Stimulated activated naive B cell treated with anti-CD40 and anti-IgM and Interleukin-4, amounts not matched to agents 10 μg/mL and 1 μg/mL and 100 μg/mL, for 72 hours (primary cell): Measurements from ENCODE around the gene ZNF438.
"Not testable (repeated sequence)": the region's sequence is repeated elsewhere in the genome, so short reads cannot be mapped to it uniquely, and the experiment has no call there.

Source experiments
- ATAC-seq, 2 donors: fragments of 150-1000 bp; cut with Tn5 transposase; replicated peaks; 2 replicates each; pipeline ENCODE4 v1.10.0; 2021; ENCODE audit warnings: moderate library complexity in 1 of 2
- DNase-seq: peaks from one replicate; pipeline ENCODE4 v3.0.0; 2021
- H3K27ac Mint-ChIP-seq: one replicate; pipeline ENCODE4 v1.8.0; 2022; ENCODE audit warnings: mild to moderate bottlenecking, mixed read lengths
- H3K27me3 Mint-ChIP-seq, 2 donors: one replicate each; pipeline ENCODE4 v1.8.0; 2022; ENCODE audit warnings: mixed read lengths in 2 of 2
- H3K36me3 Mint-ChIP-seq, 2 donors: one replicate each; pipeline ENCODE4 v1.8.0; 2022; ENCODE audit warnings: mixed read lengths in 2 of 2, mild to moderate bottlenecking in 1 of 2
- H3K4me1 Mint-ChIP-seq, 2 donors: one replicate each; pipeline ENCODE4 v1.8.0; 2022; ENCODE audit warnings: mixed read lengths in 2 of 2, mild to moderate bottlenecking in 1 of 2
- H3K4me3 Mint-ChIP-seq, 2 donors: one replicate each; pipeline ENCODE4 v1.8.0; 2022; ENCODE audit warnings: mild to moderate bottlenecking in 2 of 2, mixed read lengths in 2 of 2, moderate library complexity in 1 of 2
- H3K9me3 Mint-ChIP-seq, 2 donors: one replicate each; pipeline ENCODE4 v1.8.0; 2022; ENCODE audit warnings: mixed read lengths in 2 of 2, mild to moderate bottlenecking in 1 of 2

ZNF438 gene

GRCh38 chr10:30940256-30940655 lies 91.4 kb downstream of the ZNF438 start:
- H3K4me3 Mint-ChIP-seq: no peak overlapping the region
- H3K36me3 Mint-ChIP-seq: peaks cover 14 to 26% of the 10 kb centered on the region in 2 donors
- H3K27ac Mint-ChIP-seq: no peak overlapping the region
- H3K27me3 Mint-ChIP-seq: no peaks in the 10 kb centered on the region
- peaks cover 6 to 11% of the 10 kb centered on the region in 2 donors for H3K9me3 Mint-ChIP-seq
- no peak for DNase-seq
- no peak for ATAC-seq
- peaks cover 4 to 11% of the 10 kb centered on the region in 2 donors for H3K4me1 Mint-ChIP-seq

- ATAC-seq: no peak
- peaks cover 19 to 30% of the 10 kb centered on the region in 2 donors for H3K36me3 Mint-ChIP-seq
- DNase-seq: no peak
- H3K4me1 Mint-ChIP-seq: peaks cover 4 to 11% of the 10 kb centered on the region in 2 donors
- no peak overlapping the region for H3K4me3 Mint-ChIP-seq
- H3K27ac Mint-ChIP-seq: no peak overlapping the region
- H3K27me3 Mint-ChIP-seq: no peaks in the 10 kb centered on the region
- peaks cover 10 to 13% of the 10 kb centered on the region in 2 donors for H3K9me3 Mint-ChIP-seq
Measured at GRCh38 chr10:30939643-30940251, 91.9 kb downstream of the ZNF438 start.

GRCh38 chr10:30935078-30935477 lies 96.6 kb downstream of the ZNF438 start:
- no peak overlapping the region for H3K27ac Mint-ChIP-seq
- H3K9me3 Mint-ChIP-seq: peaks cover 10 to 13% of the 10 kb centered on the region in 2 donors
- H3K4me1 Mint-ChIP-seq: no peaks in the 10 kb centered on the region
- peaks cover 28 to 35% of the 10 kb centered on the region in 2 donors for H3K36me3 Mint-ChIP-seq
- H3K27me3 Mint-ChIP-seq: no peaks in the 10 kb centered on the region
- H3K4me3 Mint-ChIP-seq: no peak overlapping the region
- ATAC-seq: no peak
- no peak for DNase-seq

GRCh38 chr10:30931094-30931493 lies 100.6 kb downstream of the ZNF438 start:
- peaks cover 35 to 41% of the 10 kb centered on the region in 2 donors for H3K36me3 Mint-ChIP-seq
- H3K27me3 Mint-ChIP-seq: no peaks in the 10 kb centered on the region
- H3K27ac Mint-ChIP-seq: no peak overlapping the region
- H3K4me1 Mint-ChIP-seq: peaks cover 5 to 9% of the 10 kb centered on the region in 2 donors
- DNase-seq: no peak
- peaks cover 11 to 13% of the 10 kb centered on the region in 2 donors for H3K9me3 Mint-ChIP-seq
- ATAC-seq: no peak
- H3K4me3 Mint-ChIP-seq: no peak overlapping the region

GRCh38 chr10:30929901-30930520 lies 101.7 kb downstream of the ZNF438 start:
- peaks cover 5 to 9% of the 10 kb centered on the region in 2 donors for H3K4me1 Mint-ChIP-seq
- no peak overlapping the region for H3K4me3 Mint-ChIP-seq
- peaks cover under 1 to 7% of the 10 kb centered on the region in 2 donors for H3K9me3 Mint-ChIP-seq
- H3K27ac Mint-ChIP-seq: no peak overlapping the region
- ATAC-seq (no peak), DNase-seq (no peak)
- no peaks in the 10 kb centered on the region for H3K27me3 Mint-ChIP-seq
- peaks cover 34 to 39% of the 10 kb centered on the region in 2 donors for H3K36me3 Mint-ChIP-seq

- Mint-ChIP-seq H3K36me3 (peaks cover 35 to 42% of the 10 kb centered on the region in 2 donors), H3K27ac (peak overlapping the region; percentile 3), H3K4me3 (peak overlapping the region in 1 of 2 donors; percentile 41)
- ATAC-seq, H3K4me1 Mint-ChIP-seq, H3K9me3 Mint-ChIP-seq, H3K27me3 Mint-ChIP-seq, DNase-seq: not testable (repeated sequence)
Measured at GRCh38 chr10:30929311-30929729, 102.3 kb downstream of the ZNF438 start.

- Mint-ChIP-seq H3K36me3 (peaks cover 39 to 46% of the 10 kb centered on the region in 2 donors), H3K27me3 (no peaks in the 10 kb centered on the region), H3K27ac (peak overlapping the region; percentile 3), H3K4me3 (peak overlapping the region in 1 of 2 donors; percentile 41), H3K9me3 (peaks cover 7 to 12% of the 10 kb centered on the region in 2 donors), H3K4me1 (peaks cover 5 to 9% of the 10 kb centered on the region in 2 donors)
- DNase-seq (no peak), ATAC-seq (no peak)
Measured at GRCh38 chr10:30928742-30929141, 102.9 kb downstream of the ZNF438 start.

- no peak for ATAC-seq
- peaks cover 4 to 8% of the 10 kb centered on the region in 2 donors for H3K36me3 Mint-ChIP-seq
- H3K27me3 Mint-ChIP-seq: no peaks in the 10 kb centered on the region
- H3K4me1 Mint-ChIP-seq: no peaks in the 10 kb centered on the region
- peaks cover 0 to 5% of the 10 kb centered on the region in 2 donors for H3K9me3 Mint-ChIP-seq
- no peak overlapping the region for H3K27ac Mint-ChIP-seq
- H3K4me3 Mint-ChIP-seq: no peak overlapping the region
- no peak for DNase-seq
Measured at GRCh38 chr10:30918651-30919050, 113.0 kb downstream of the ZNF438 start.

GRCh38 chr10:30917789-30918188 lies 113.9 kb downstream of the ZNF438 start:
- Mint-ChIP-seq H3K9me3 (peaks cover 0 to 3% of the 10 kb centered on the region in 2 donors), H3K4me1 (no peaks in the 10 kb centered on the region), H3K27ac (no peak overlapping the region), H3K4me3 (no peak overlapping the region), H3K36me3 (peaks cover 4 to 6% of the 10 kb centered on the region in 2 donors), H3K27me3 (no peaks in the 10 kb centered on the region)
- no peak for DNase-seq
- ATAC-seq: no peak

GRCh38 chr10:30917067-30917466 lies 114.6 kb downstream of the ZNF438 start:
- no peak for ATAC-seq
- Mint-ChIP-seq H3K4me1 (no peaks in the 10 kb centered on the region), H3K4me3 (no peak overlapping the region), H3K36me3 (peaks cover 4 to 6% of the 10 kb centered on the region in 2 donors), H3K27ac (no peak overlapping the region), H3K27me3 (no peaks in the 10 kb centered on the region), H3K9me3 (peaks cover 0 to 3% of the 10 kb centered on the region in 2 donors)
- no peak for DNase-seq

- Mint-ChIP-seq H3K4me3 (no peak overlapping the region), H3K9me3 (peaks cover 0 to 3% of the 10 kb centered on the region in 2 donors), H3K27me3 (no peaks in the 10 kb centered on the region), H3K4me1 (no peaks in the 10 kb centered on the region), H3K36me3 (peaks cover 4 to 6% of the 10 kb centered on the region in 2 donors), H3K27ac (no peak overlapping the region)
- DNase-seq: no peak
- no peak for ATAC-seq
Measured at GRCh38 chr10:30915146-30915545, 116.5 kb downstream of the ZNF438 start.

- DNase-seq (no peak), ATAC-seq (no peak)
- Mint-ChIP-seq H3K36me3 (peaks cover 12 to 14% of the 10 kb centered on the region in 2 donors), H3K4me3 (no peak overlapping the region), H3K27ac (no peak overlapping the region), H3K9me3 (no peaks in the 10 kb centered on the region), H3K27me3 (no peaks in the 10 kb centered on the region), H3K4me1 (no peaks in the 10 kb centered on the region)
Measured at GRCh38 chr10:30911303-30911863, 120.3 kb downstream of the ZNF438 start.

GRCh38 chr10:30903397-30904138 lies 128.1 kb downstream of the ZNF438 start:
- H3K9me3 Mint-ChIP-seq: peaks cover 0 to 2% of the 10 kb centered on the region in 2 donors
- peaks cover 33 to 55% of the 10 kb centered on the region in 2 donors for H3K36me3 Mint-ChIP-seq
- no peaks in the 10 kb centered on the region for H3K27me3 Mint-ChIP-seq
- H3K4me3 Mint-ChIP-seq: no peak overlapping the region
- no peak overlapping the region for H3K27ac Mint-ChIP-seq
- ATAC-seq (no peak), DNase-seq (no peak)
- H3K4me1 Mint-ChIP-seq: no peaks in the 10 kb centered on the region

- no peaks in the 10 kb centered on the region for H3K4me1 Mint-ChIP-seq
- H3K36me3 Mint-ChIP-seq: peaks cover 33 to 54% of the 10 kb centered on the region in 2 donors
- no peak overlapping the region for H3K27ac Mint-ChIP-seq
- no peaks in the 10 kb centered on the region for H3K27me3 Mint-ChIP-seq
- no peak for ATAC-seq
- no peak for DNase-seq
- peaks cover 0 to 2% of the 10 kb centered on the region in 2 donors for H3K9me3 Mint-ChIP-seq
- H3K4me3 Mint-ChIP-seq: no peak overlapping the region
Measured at GRCh38 chr10:30902621-30903396, 128.9 kb downstream of the ZNF438 start.
